Measurements from ENCODE around the gene ST6GALNAC5. TPM values are rescaled to one million over a fixed set of nuclear protein-coding genes. Genes with fewer than 3 reads are reported as not detected.
A peak's percentile ranks its signal among the peaks of the same experiment; 100 is the strongest.
"Not testable (repeated sequence)": the region's sequence is repeated elsewhere in the genome, so short reads cannot be mapped to it uniquely, and the experiment has no call there.

Gene ST6GALNAC5
- total RNA-seq, 1 experiment from 2014 or later = not detected

- no peak for DNase-seq (ENCODE audit: low spot score)
Observed at GRCh38 chr1:76866566-76866965, 714 bp upstream of the ST6GALNAC5 start.

- DNase-seq (ENCODE audit: low spot score) = no peak
Observed at GRCh38 chr1:76868154-76868882, 1.0 kb downstream of the ST6GALNAC5 start.

- no peak for DNase-seq (ENCODE audit: low spot score)
Observed at GRCh38 chr1:76868916-76869315, 1.6 kb downstream of the ST6GALNAC5 start.

- DNase-seq (ENCODE audit: low spot score) = no peak
Observed at GRCh38 chr1:76870037-76870436, 2.8 kb downstream of the ST6GALNAC5 start.

GRCh38 chr1:76871355-76871974, 4.2 kb downstream of the ST6GALNAC5 start:
- no peak for DNase-seq (ENCODE audit: low spot score)

- DNase-seq (ENCODE audit: low spot score) = no peak
Observed at GRCh38 chr1:76872944-76873343, 5.7 kb downstream of the ST6GALNAC5 start.

- DNase-seq (ENCODE audit: low spot score) = no peak
Observed at GRCh38 chr1:76876655-76877395, 9.5 kb downstream of the ST6GALNAC5 start.

GRCh38 chr1:76879014-76879413, 11.7 kb downstream of the ST6GALNAC5 start:
- not testable (repeated sequence) for DNase-seq (ENCODE audit: low spot score)

- no peak for DNase-seq (ENCODE audit: low spot score)
Observed at GRCh38 chr1:76881762-76882161, 14.5 kb downstream of the ST6GALNAC5 start.

GRCh38 chr1:76891931-76892622, 24.8 kb downstream of the ST6GALNAC5 start:
- DNase-seq (ENCODE audit: low spot score) = no peak

GRCh38 chr1:76892675-76893074, 25.4 kb downstream of the ST6GALNAC5 start:
- DNase-seq (ENCODE audit: low spot score) = no peak

GRCh38 chr1:76901158-76901767, 34.0 kb downstream of the ST6GALNAC5 start:
- peak; percentile 73 for DNase-seq (ENCODE audit: low spot score)

GRCh38 chr1:76905876-76906595, 38.8 kb downstream of the ST6GALNAC5 start:
- no peak for DNase-seq (ENCODE audit: low spot score)

GRCh38 chr1:76909311-76909710, 42.0 kb downstream of the ST6GALNAC5 start:
- no peak for DNase-seq (ENCODE audit: low spot score)

- DNase-seq (ENCODE audit: low spot score) = no peak
Observed at GRCh38 chr1:76919085-76919484, 51.8 kb downstream of the ST6GALNAC5 start.

- DNase-seq (ENCODE audit: low spot score) = no peak
Observed at GRCh38 chr1:76921590-76921989, 54.3 kb downstream of the ST6GALNAC5 start.

- no peak for DNase-seq (ENCODE audit: low spot score)
Observed at GRCh38 chr1:76925825-76926224, 58.5 kb downstream of the ST6GALNAC5 start.

GRCh38 chr1:76928522-76928921, 61.2 kb downstream of the ST6GALNAC5 start:
- DNase-seq (ENCODE audit: low spot score) = no peak

- DNase-seq (ENCODE audit: low spot score) = no peak
Observed at GRCh38 chr1:76929136-76929535, 61.9 kb downstream of the ST6GALNAC5 start.

GRCh38 chr1:76933847-76934815, 66.9 kb downstream of the ST6GALNAC5 start:
- no peak for DNase-seq (ENCODE audit: low spot score)
